GM21360 (cell line): ENCODE data around the gene TSHR.
A peak's percentile ranks its signal among the peaks of the same experiment; 100 is the strongest.
"Not testable (repeated sequence)": the region's sequence is repeated elsewhere in the genome, so short reads cannot be mapped to it uniquely, and the experiment has no call there.

Experiments used
- ATAC-seq: cut with Tn5 transposase; IDR thresholded peaks from one replicate; pipeline ENCODE4 v1.9.1; 2021; ENCODE audit warnings: mild to moderate bottlenecking, moderate library complexity; ENCODE audit not compliant: unreplicated experiment

TSHR gene

DNA sequence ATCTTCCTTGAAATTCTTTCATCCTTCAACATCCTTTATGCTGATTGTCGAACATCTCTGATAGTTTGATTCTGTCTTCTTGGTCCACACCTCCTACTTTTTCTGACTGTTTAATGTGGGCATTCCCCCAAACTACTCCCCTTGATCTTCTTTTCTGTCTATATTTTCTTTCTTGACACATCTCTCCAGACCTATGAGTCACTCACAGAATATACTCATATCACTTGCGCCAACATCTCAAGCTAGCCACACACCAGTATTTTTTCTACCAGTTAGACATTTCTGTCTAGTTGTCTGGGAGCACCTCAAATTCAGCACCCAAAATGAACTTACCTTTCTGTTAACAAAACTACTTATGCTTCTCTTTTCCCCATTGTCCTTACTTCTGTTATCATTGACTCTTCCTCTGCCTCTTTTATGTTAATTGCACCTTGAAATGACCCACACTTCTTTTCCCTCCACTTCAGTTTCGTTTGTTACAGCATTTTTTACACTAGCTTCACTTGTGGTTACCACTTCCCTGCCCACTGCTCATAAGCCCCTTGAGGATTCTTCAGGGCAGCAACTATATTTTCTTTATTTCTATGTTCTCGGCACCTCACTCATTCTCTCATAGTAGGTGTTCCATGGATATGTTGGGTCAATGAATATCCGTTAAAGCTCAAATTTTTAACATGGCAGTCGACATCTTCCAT, 33.5 kb downstream of the TSHR start:
- ATAC-seq = no peak

DNA sequence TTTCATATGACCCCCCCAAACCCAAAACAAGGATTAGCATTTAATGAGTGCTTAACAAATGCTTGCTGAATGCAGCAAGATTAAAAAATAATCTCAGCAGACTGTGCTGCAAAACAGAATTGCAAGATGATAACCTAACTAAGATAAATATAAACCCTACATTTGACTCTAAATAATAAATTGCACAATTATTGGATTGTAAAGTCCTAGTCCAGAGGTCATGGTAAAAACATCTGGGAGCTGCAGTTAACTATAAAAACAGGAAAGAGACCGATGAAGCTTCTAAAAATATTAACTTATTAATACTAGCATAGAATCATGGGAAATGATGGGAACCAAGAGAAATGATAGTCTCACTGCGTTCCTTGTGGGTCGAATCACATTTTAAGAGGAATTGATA, 37.2 kb downstream of the TSHR start:
- ATAC-seq = no peak

DNA sequence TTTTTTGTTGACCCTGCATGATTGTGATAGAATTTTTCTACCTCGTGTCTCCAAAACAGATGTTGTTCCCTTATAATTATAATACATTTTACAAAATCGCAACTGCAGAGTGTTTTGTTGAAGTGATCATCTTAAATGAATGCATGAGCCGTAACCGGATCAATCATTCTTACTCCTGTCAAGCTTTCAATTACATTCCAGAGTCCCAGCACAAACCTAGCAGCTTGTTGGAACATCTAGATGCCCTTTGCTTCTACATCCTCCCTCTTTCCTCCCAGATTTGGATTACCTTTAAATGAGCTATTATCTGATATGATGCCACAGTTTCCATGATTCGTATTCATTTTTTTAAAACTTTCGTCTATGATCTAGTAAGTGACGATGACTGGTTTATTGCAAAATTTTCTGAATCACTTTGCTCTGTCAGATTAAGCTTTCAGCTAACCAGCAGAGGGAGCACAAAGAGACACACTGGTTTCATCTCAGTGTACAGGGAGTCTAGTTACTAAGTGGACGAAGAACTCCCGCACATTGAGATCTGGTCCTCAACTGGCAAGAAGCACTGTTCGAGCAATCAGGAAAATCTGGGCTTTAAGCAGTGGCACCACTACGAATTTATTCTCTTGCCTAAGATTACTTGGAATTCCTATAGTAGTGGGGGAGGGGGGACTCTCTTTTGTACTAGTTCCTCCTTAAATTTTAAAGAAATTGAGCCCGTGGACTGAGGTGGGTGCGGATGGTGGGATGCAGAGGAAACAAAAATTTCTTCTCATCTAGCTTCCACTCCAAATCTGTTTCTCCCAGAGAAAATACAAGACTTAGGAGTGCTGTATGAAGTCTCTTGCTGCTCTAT, 40.9 kb downstream of the TSHR start:
- peak; percentile 84 for ATAC-seq

DNA sequence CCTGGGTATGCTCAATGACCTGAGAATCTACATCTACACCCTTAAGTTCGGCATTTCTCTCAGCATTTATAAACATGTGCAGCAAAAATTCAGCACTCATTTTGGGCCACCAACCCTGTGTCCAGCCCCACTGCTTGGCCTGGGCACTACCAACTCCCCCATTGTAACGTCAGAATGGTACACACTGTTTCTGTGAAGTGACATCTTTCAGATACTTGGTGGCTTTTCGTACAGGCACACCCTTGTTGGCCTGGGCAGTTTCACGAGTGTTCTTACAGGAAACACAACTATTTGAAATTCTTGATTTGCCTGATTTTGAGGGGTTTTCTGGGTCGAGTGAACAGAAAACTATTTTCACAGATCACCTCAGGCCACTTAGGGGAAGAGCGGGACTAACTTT, 46.0 kb downstream of the TSHR start:
- no peak for ATAC-seq

DNA sequence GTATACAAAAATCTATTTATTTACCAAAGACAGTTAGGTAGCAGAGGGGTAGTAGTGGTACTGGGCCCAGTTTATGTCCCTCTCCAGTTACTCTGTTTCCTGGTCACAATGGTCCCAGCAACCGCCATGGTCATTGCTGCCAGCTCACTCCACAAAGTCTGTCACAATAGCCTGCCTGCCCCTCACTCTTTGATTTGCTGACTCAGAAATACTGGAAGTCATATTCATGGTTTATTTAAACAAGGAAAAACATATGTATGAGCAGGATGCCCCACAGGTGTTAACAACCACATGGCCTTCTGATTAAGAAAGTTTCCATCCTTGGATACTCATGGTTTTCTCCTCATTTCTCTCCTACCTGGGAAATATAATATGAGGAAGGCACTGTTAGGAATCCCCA, 49.2 kb downstream of the TSHR start:
- no peak for ATAC-seq

DNA sequence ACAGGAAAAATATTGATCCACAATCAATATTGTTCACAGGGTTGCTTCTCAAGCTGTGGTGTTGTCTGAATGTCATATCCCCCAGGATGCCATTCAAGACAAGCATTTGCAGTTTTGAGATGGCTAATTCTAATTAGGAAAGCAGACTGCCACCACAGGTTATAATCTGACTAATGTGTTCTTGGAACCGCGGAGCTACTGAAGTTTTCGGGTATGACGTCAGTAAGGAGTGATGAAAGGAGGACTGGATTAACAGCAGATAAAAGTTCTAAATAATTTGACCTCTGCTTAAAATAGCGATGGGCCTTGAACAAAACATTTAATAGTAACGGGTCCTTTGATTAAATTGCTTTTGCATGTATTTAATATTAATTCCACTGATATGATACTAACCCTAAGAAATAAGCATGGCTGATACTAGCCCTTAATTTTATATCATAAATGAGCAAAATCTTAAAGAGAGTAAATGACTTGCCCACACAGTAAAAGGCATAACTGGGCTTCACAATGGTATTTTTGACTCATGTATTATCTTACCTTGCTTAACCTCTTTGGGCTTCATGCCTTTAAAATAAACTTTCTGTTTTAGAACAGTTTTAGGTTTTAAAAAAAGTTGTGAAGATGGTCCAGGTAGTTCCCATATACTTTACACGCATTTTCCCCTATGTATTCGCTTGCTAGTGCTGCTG, 50.3 kb downstream of the TSHR start:
- no peak for ATAC-seq

DNA sequence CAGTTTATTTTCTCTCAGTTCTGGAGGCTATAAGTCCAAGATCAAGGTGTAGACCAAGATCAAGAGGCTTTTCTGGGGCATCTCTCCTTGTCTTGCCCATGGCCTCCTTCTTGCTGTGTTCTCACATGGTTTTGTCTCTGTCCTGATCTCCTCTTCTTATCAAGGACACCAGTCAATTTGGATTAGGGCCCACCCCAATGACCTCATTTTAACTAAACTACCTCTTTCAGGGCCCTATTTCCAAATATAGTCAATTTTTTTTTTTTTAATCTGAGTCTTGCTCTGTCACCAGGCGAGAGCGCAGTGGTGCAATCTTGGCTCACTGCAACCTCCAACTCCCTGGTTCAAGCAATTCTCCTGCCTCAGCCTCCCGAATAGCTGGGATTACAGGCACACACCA, 50.8 kb downstream of the TSHR start:
- no peak for ATAC-seq

DNA sequence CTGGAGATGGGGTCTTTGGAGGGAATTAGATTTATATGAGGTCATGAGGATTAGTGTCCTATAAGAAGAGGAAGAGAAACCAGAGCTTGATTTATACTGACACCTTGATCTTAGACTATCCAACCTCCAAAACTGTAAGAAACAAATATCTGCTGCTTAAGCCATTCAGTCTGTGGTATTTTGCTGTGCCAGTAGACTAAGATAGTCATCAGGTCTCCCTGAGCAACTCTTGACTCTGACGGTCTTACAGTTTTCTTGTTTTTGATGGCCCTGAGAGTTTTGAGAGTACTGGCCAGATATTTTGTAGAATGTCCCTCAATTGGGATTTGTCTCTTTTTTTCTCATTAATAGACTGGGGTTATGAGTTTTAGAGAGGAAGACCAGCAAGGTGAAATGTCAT, 51.7 kb downstream of the TSHR start:
- no peak for ATAC-seq

DNA sequence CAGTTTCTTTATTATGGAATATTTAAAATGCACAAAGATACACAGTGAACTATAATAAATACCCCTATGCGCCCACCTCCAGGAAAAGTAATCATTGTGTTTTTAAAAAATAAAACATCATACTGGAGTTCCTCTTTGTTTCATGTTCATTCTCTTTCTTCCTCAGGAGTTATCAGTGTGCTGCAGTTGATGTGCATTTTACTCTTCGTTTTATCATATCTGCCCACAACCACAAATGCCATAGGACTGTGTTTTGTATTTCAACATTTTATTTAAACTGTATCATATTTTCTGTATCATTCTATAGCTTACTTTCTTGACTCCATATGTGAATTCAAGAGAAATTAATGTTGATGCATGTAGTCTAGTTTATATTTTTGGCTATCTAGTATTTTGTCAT, 53.9 kb downstream of the TSHR start:
- no peak for ATAC-seq

DNA sequence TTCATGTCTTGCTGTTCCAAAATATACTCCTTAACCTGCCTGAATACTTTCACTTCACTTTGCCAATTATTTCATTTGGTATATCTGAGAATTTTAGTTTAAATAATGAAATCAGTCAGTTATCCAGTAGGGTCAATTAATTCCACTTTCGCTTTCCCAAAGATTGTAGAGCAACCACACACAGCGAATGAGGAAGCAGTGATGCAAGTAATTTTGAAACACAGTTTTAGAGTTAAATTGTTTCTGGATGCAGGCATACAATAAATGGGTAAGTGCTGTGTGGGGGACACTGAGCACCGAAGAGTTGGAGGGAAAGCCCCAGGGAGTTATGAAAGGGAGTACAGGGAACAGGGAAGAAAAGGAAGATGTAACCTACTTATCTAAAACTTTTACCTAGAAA, 62.8 kb downstream of the TSHR start:
- no peak for ATAC-seq

DNA sequence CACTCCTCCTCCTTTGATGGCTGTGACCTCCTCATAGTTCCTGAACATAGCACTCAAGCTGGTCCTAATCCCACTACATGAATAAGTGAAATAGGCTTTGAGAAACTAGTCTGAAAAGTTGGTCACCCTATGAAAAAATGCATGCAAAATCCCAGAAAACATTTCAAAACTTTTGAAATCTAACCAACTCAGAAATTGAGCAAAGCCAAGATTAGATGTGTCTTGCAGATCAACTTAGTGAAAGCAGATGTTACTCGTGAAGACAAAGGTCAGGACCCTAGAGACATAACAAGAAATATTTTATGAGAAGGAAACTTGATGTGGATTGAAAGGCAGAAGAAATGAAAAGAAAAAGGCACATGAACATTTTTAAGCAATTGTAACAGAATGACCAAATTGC, 63.3 kb downstream of the TSHR start:
- ATAC-seq = no peak

DNA sequence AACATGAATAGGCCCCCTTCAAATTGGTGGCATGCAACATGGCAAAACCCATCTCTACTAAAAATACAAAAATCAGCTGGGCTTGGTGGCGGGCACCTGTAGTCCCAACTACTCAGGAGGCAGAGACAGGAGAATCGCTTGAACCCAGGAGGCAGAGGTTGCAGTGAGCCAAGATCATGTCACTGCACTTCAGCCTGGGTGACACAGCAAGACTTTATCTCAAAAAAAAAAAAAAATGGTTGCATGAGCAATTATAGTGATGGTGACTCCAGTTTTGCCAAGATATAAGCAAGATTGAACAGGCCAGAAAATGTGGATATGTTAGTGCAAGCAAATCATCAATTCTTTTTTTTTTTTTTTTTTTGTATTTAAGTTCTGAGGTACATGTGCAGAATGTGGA, 63.7 kb downstream of the TSHR start:
- ATAC-seq = not testable (repeated sequence)

DNA sequence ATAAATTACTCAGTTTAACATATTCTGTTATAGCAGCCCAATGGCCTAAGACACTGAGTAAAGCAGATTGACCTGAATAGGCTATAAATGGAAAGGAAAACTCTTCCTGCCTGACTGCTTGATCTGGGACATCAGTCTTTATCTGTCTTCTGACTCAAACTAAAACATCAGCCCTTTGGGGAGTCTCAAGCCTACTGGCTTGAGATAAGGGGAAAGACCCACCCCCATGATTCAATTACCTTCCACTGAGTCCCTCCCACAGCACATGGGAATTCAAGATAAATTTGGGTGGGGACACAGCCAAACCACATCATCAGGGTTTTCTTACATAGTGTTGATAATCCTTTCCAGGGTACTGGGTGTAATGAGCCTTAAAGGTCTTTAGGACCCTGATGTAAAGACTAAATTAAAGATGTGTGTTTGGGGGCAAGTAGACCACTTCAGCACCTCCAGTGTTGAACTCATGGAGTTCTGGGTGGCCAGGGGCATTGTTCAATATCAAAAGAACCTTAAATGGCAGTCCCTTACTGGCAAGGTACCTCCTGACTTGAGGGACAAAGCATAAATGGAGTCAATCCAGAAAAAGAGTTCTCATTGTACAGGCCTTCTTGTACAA, 67.8 kb downstream of the TSHR start:
- no peak for ATAC-seq

DNA sequence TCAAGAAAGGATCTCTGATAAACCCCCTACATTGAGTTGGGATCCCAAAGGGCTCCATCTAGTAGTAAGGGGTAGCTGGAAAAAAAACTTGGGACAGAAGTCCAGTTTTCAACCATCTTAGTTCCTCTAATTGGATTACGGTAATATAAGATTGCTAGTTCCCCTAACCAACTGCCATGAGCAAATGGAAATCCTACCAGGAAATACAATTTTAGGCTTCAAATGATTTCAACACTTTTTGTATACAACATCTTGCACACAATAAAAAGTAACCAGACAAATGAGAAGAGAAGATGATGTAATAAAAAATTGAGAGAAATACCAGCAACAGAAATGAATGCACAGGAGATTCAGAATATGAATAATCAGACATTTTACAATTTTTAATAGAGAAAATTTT, 73.0 kb downstream of the TSHR start:
- no peak for ATAC-seq

DNA sequence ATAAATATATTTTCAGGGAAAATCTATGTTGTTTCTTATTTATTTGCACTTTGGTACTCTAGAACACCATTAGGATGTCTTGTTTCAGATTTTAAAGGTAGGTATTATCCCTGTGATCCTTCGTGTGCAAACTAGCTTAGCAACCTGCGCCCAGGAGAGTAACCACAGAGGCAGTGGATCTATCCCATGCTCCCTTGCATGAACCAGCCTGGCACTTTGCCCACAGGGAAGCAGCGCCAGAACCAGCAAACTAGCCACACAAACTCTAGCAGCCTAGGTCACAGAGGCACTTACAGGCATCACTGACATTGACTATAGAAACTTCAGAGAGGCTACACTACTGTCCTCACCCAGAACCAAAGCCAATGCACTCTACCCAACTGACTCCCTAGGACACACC, 76.1 kb downstream of the TSHR start:
- ATAC-seq = no peak

DNA sequence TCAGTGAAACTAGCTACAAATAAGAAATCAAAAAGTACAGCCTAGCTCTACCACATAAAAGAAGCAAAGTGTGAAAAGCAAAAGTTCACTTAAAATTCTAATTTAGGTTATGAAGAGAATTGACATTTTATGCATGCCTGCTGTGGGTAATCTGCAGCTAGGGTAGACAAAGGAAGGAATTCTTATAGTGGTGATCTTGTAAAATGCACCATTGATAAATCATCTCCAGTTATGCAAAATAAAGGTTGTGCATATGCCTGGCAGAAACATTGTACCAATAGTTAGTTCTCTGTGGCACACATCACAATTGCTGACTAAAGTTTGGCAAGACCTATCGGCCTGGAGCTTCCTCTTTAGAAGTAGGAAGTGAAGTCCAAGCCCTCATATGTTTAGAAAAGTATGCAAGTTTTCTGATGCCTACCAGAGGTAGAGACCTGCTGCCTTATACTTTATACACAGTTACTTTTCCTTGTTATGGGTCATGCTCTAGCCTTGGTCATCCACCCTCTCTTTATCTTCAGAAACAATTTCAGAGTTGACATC, 78.3 kb downstream of the TSHR start:
- ATAC-seq = no peak

DNA sequence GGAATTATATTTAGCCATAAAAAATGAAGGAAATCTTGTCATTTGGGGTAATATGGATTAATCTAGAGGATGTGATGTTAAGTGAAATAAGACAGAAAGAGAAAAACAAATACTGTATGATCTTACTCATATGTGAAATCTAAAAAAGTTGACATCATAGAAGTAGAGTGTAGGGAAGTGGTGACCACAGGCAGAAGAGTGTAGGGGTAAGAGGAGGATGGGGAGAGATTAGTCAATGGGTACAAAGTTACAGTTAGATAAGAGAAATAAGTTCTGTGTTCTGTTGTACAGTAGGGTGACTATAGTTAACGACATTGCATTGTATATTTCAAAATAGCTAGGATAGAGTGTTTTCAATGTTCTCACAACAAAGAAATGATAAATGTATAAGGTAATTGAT, 87.0 kb downstream of the TSHR start:
- ATAC-seq = no peak

DNA sequence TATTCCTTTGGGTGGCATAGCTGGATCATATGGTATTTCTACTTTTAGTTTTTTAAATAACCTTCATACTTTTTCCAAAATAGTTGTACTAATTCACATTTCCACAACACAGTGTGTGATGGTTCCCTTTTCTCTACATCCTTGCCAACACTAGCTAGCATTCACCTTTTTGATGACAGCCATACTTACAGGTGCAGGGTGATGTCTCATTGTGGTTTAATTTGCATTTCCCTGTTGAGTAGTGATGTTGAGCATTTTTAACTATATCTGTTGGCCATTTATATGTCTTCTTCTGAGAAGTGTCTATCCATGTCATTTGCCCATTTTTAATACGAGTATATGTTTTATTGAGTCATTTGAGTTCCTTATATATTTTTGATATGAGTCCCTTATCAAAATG, 96.1 kb downstream of the TSHR start:
- no peak for ATAC-seq

DNA sequence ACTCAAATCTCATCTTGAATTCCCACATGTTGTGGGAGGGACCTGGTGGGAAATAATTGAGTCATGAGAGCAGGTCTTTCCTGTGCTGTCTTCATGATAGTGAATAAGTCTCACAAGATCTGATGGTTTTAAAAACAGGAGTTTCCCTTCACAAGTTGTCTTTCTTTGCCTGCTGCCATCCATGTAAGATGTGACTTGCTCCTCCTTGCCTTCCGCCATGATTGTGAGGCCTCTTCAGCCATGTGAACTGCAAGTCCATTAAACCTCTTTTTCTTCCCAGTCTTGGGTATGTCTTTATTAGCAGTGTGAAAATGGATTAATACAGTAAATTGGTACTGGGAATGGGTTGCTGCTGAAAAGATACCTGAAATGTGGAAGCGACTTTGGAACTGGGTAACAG, 98.6 kb downstream of the TSHR start:
- not testable (repeated sequence) for ATAC-seq

DNA sequence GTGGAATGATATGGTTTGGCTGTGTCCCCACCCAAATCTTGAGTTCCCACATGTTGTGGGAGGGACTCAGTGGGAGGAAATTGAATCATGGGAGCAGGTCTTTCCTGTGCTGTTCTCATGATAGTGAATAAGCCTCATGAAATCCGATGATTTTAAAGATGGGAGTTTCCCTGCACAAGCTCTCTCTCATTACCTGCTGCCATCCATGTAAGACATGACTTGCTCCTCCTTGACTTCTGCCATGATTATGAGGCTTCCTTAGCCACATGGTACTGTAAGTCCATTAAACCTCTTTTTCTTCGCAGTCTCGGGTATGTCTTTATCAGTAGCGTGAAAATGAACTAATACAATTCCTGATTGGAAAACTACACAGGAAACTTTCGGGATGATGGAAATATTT, 100.5 kb downstream of the TSHR start:
- no peak for ATAC-seq

DNA sequence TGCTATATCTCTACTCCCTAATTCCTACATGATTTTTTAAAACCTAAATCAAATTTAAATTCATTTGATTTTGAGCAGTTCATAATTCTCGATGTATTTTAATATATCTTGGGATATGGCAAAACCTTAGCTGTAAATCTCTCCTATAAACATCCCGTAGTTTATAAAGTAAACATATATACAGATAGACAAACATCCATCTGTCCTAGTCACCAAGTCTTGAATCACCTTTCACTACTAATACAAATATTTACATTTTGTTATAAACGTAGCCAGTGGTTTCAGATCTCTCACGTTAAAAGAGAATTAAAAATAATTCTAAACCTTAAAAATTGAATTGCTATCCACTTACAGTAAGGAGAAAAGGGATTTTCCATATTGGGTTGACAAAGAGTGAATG, 107.0 kb downstream of the TSHR start:
- ATAC-seq = no peak
